Heart left ventricle (tissue), 13 donors: ENCODE data around the gene HAUS3.

ENCODE experiments used
- CTCF ChIP-seq, 12 donors: fragments of 200-600 bp; sonication (generic) in 4 of 12; IDR thresholded peaks; one replicate each; pipeline versions ENCODE4 v1.5.0 to v1.8.0; 2018 to 2022; ENCODE audit warnings: antibody characterized with exemption in 12 of 12, mild to moderate bottlenecking in 5 of 12
- POLR2A ChIP-seq, 2 donors: fragments of 450-650 bp; IDR thresholded peaks; one replicate each; pipeline ENCODE4 v1.6.1; 2017; ENCODE audit warnings: antibody characterized with exemption in 2 of 2, mild to moderate bottlenecking in 2 of 2, moderate library complexity in 2 of 2
- donor health status: ischemic (EF 13 %, LVEDD 7.1; RV severe dilation, severe dysfunction).
- donor health status: DM: no; HTN: yes; CAD: no.
- donor health status: DM: no; HTN: no; CAD: no.
- donor health status: ischemic (EF 25% LVEDD 6.9; RV normal size, moderate dysfunction).
- donor health status: ischemic (EF 25% LVEDD 5.7; RV mildly dilated, moderate dysfunction).
- donor health status: ischemic (EF 35%, LVEDD 5.7; RV mildly dilated, moderate dysfunction).
- donor health status: nonischemic (EF 11% LVEDD 7.7; RV severe dilation, severe dysfunction).
- donor health status: DM: yes; HTN: yes; CAD: no.
- donor health status: PGD.
- donor health status: ischemic (EF 29% LVEDD 5.4; RV normal size, mild dysfunction).
- donor health status: nonischemic (EF 23%, LVEDD 6.1; RV moderate dilation, normal function).

DNA sequence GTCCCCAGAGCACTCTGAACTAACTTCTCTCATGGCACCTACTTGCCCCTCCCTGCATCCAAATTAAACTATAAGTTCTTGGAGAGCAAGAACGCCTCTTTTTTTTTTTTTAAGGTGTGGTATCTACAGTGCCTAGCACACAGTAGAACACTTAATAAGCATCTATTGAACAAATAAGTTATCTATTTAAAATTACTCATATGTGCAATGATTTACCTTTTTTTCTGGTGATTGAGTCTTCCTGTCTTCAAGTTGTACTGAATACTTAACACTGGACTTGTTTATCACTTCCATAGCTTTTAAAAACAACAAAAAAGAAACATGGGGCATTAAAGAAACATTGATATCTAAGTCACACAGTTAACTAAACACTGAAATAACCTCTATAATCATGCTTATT is 29.1 kb downstream of the HAUS3 start:
- TF ChIP-seq CTCF (IDR thresholded peaks at IDR 0.05) (no peak), POLR2A (IDR thresholded peaks at IDR 0.05) (no peak)
